ENCODE results near the gene PCCB.
A peak's percentile ranks its signal among the peaks of the same experiment; 100 is the strongest.

DNA sequence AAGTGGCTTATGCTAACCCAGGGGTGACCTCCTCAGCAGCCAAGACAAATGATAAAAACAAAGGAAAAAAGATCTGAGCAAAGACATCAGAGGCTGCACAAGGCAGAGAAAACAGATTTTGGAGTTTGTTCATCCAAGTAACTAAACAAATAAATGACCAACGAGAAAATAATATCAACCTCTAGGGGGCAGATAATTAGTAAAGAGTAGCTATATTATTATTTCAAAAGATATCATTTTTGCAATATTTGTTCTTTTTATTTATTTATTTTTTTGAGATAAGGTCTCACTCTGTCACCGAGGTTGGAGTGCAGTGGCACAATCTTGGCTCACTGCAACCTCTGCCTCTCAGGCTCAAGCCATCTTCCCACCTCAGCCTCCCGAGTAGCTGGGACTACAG, 101.8 kb downstream of the PCCB start:
- TF ChIP-seq, protein P1, sequence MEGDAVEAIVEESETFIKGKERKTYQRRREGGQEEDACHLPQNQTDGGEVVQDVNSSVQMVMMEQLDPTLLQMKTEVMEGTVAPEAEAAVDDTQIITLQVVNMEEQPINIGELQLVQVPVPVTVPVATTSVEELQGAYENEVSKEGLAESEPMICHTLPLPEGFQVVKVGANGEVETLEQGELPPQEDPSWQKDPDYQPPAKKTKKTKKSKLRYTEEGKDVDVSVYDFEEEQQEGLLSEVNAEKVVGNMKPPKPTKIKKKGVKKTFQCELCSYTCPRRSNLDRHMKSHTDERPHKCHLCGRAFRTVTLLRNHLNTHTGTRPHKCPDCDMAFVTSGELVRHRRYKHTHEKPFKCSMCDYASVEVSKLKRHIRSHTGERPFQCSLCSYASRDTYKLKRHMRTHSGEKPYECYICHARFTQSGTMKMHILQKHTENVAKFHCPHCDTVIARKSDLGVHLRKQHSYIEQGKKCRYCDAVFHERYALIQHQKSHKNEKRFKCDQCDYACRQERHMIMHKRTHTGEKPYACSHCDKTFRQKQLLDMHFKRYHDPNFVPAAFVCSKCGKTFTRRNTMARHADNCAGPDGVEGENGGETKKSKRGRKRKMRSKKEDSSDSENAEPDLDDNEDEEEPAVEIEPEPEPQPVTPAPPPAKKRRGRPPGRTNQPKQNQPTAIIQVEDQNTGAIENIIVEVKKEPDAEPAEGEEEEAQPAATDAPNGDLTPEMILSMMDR (IDR thresholded peaks at IDR 0.05) = peak in 2 of 4 donors; percentile 17 to 21
- no peak for TF ChIP-seq POLR2A (IDR thresholded peaks at IDR 0.05)

Data from right lobe of liver (tissue), 4 donors.